NCI-H128 (cell line): ENCODE data around the gene GAB1.

Experiments used
- DNase-seq: peaks from one replicate; lab custom pipeline; 2025; ENCODE audit not compliant: unreplicated experiment; lab: John Stamatoyannopoulos, UW

The GAB1 gene

DNA sequence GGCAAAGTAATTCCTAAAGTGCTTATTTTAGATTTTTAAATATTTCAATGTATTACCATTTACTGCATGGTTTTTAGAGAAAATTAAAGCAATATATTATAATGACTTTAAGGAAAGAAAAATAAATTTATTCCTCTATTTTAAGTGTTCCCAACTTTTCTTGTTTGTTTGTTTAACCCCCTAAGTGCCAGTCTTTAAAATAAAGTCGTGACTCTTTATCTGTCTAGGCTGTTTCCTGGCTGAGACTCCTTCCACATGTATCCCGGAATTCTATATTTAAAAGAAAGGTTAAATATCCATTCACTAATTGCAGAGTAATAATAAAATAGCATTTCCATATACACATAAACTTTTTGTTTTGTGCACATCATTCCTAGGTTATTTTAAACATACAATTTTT, 71.2 kb downstream of the GAB1 start:
- no peak for DNase-seq

- no peak for DNase-seq
Observed at GRCh38 chr4:143410015-143410414, 73.3 kb downstream of the GAB1 start.

GRCh38 chr4:143411527-143412419, 75.1 kb downstream of the GAB1 start:
- DNase-seq: no peak

DNA sequence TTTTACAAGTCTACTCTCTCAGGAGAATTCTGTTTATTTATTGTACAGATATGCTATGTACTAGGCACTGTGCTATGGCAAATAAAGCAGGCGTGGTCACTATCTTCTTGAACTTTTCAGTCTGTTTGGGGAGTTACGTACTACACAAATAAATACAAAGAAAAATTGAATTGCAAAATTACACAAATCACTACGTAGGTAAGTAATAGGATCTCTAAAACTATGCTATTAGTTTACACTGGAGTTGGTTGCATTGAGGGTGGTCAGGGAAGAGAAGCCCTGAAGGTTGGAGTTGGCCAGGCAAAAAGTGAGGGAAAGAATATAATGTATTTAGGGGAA, 75.7 kb downstream of the GAB1 start:
- DNase-seq: no peak

DNA sequence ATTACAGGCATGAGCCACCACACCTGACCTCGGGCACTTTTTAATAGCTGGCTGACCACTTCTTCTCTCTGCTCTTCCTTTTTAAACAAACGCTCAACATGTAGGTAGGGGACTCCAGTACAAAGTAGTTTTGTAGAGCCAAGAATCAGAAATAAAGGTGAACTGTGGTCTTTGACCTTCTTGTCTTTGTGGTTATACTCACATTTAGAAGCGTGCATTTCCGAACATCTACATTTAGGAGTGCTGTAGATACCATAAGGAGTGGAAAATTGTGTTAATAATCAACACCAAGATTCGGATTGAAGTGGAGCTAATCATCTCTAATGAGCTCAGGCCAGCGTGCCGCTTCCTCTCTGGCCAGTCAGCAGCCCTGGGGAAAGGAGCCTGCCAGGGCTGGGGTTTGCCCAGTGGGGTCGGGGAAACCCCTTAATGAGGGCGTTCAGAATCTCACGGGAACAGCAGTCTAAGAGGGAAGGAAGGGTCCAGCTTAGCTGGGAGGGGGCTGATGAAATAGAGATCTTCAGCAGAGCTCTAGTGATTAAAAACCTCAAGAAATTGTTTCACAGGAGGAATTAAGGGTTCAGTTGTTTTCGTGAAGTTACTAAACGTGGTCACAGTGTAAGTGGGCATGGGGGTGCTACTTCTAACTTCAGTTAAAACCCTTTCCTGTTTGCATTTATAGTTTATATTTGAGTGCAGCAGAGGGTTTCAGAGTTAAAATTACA, 81.2 kb downstream of the GAB1 start:
- DNase-seq: no peak

GRCh38 chr4:143420227-143420626, 83.6 kb downstream of the GAB1 start:
- DNase-seq: no peak

GRCh38 chr4:143421609-143422008, 84.9 kb downstream of the GAB1 start:
- no peak for DNase-seq

- no peak for DNase-seq
Observed at GRCh38 chr4:143424276-143424675, 87.6 kb downstream of the GAB1 start.

- no peak for DNase-seq
Observed at GRCh38 chr4:143431526-143432257, 95.0 kb downstream of the GAB1 start.

DNA sequence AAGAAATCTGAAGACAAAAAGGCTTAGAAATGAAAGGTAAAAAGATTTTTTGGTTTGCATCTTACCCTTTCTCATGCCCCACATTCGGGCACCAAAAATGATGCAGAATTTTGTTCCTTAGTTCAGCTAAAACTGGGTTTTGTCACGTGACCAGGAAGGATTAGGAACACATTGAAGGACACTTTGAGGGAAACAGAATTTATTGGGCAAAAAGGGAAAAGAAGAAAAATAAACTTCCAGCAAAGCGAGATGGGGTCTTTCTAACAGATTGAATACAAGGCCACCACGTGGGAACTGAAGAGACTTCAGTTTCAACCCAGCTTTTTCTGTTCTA, 95.5 kb downstream of the GAB1 start:
- no peak for DNase-seq

DNA sequence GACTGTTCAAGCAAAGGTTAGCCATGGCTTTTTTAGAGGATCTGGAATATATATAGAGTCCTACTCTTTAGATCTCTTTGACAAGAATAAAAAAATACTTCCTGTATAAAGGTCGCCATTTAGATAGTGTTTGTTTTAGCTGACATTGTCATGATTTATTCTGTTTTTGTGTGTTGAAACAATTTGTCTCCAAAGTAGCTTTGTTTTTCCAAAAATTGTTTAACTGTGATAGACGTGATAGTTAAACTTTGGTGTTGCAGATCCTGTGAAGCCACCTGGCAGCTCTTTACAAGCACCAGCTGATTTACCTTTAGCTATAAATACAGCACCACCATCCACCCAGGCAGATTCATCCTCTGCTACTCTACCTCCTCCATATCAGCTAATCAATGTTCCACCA, 96.6 kb downstream of the GAB1 start:
- DNase-seq: no peak

DNA sequence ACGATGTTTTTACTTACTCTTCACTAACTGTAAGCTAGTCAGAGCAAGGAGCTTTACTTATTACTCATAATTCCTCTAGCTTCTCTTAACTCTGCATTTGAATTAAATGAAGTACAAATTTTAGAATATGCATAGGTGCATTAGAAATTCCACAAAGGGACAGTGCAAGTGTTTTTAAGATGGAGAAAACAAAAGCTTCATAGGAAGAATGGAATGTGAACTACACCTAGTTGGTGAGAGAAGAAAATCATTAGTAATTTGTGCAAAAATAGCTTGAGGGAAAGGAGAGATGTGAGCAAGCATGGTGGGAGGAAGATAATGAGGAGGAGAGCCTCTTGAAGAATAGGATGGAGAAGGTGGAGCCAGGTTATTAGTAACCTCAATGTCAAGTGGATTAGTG, 99.3 kb downstream of the GAB1 start:
- DNase-seq: no peak

GRCh38 chr4:143437476-143437875, 100.8 kb downstream of the GAB1 start:
- no peak for DNase-seq

DNA sequence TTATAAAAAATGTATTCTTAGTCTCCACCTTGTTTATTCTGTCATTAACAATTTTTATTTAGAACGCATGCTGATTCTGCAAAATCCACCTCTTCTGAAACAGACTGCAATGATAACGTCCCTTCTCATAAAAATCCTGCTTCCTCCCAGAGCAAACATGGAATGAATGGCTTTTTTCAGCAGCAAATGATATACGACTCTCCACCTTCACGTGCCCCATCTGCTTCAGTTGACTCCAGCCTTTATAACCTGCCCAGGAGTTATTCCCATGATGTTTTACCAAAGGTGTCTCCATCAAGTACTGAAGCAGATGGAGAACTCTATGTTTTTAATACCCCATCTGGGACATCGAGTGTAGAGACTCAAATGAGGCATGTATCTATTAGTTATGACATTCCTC, 101.3 kb downstream of the GAB1 start:
- DNase-seq: no peak

DNA sequence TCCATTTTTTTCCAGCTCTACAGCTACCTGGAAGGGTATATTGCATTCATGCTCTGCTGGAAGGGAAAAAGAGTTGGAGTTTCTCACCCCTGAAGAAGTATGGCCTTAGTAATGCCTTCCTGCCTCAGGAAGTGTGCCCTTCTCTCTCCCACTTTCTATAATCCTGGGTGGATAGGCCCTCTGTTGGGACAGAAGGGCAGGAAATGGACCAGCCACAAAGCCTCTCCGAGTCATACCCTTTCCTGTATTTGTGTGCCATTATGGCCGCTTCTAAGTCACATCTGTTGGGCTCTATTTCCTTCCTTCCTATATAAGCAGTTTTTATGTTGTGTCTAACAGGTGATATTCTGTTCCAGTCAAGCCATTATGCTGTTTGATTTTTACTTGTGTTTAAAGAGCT, 102.0 kb downstream of the GAB1 start:
- no peak for DNase-seq

GRCh38 chr4:143441109-143441508, 104.4 kb downstream of the GAB1 start:
- DNase-seq: no peak

- DNase-seq: no peak
Observed at GRCh38 chr4:143441678-143442077, 105.0 kb downstream of the GAB1 start.

- no peak for DNase-seq
Observed at GRCh38 chr4:143443728-143444127, 107.1 kb downstream of the GAB1 start.

DNA sequence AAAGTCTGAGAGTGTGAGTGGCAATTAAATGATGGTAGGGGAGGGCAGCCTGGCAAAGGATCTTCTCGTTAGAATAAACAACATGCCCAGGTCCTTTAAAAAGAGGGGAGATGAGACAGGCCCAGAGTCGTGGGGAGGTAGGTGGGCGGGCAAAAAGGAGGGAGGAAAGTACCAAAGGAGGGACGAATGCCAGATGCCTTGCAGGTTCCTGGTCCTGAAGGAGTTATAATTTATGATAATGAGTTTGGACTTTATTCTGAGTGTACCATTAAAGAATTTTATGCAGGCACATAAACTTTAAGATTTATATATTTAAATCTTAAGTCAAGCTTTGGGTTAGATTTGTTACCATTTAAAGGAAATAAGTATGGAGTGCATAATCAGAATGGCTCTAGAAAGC, 114.5 kb downstream of the GAB1 start:
- DNase-seq: no peak

DNA sequence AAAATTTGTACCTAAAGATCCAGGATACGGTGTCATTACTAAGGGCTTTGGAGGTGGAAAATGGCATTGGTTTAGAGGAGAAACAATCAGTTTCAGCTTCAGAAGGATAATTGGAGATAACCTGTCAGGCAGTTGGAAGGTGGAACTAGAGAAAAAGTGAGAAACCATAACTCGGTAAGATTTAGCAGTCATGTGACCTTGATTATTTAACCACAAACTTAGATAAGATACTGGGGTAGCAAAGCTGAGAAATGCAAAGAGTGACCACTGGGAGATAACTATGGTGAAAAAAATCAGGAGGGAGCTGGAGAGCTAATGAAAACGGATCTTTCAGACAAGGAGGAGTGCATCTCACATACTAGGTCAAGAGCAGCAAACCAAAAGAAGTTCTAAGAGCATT, 118.5 kb downstream of the GAB1 start:
- DNase-seq: no peak

DNA sequence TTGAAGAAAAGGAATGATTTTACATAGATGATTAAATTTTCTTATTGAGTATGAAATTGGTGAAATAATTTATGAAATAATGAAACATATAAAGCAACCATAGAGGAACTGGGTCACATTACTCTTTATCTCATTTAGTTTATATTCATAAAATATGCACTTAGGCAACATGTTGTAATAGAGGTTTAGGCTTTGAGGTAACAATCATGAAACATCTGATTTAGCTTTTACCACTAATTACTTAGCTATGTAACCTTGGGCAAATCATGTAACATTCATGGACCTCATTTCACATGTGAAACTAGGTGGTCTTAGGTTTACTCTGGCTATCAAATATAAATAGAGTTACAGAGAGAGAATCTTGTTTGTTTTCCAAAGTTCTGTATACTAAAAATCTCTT, 122.3 kb downstream of the GAB1 start:
- DNase-seq: no peak
